HepG2 (cell line): Measurements from ENCODE around the gene SLFN12. TPM values are rescaled to one million over a fixed set of nuclear protein-coding genes. Genes with fewer than 3 reads are reported as not detected.

Experiments
- ATAC-seq: fragments of 200-7000 bp; cut with Tn5 transposase; 3 replicates; pipeline ENCODE4 v1.9.1; 2020; ENCODE audit warnings: mild to moderate bottlenecking, moderate library complexity
- BruUV-seq: library from RNA; stranded (reverse); fragments of 400-500 nt; replicated peaks from 2 replicates; lab custom pipeline; 2021; lab: Mats Ljungman, UMichigan
- CTCF ChIA-PET: fragments of 300-600 bp; formaldehyde crosslinking; extraction: SDS; loops from one replicate; lab custom pipeline; 2021; ENCODE audit warnings: low total read pairs, inconsistent platforms, low intra/inter-chr PET ratio; lab: Yijun Ruan, JAX
- POLR2A ChIA-PET: fragments of 350-600 bp; sonication (Branson Sonifier 250); formaldehyde crosslinking; loops from one replicate; lab custom pipeline; 2020; ENCODE audit warnings: antibody characterized with exemption, inconsistent platforms; lab: Yijun Ruan, JAX
- DNase-seq: peaks from one replicate; pipeline ENCODE4 v3.0.0-alpha.2; 2015; ENCODE audit warnings: low spot score
- FAIRE-seq: peaks from 3 replicates; lab custom pipeline; 2011; peaks lifted over from hg19 to GRCh38; lab: Jason Lieb, UNC
- H2AFZ ChIP-seq: one replicate; pipeline ENCODE4 v1.6.1; 2011; ENCODE audit warnings: low read length, inconsistent platforms
- H3K27ac ChIP-seq: fragments of 300-600 bp; 3 replicates; pipeline ENCODE4 v1.8.0; 2011; ENCODE audit warnings: mixed run types, mild to moderate bottlenecking, mixed read lengths, low read length, inconsistent platforms; ENCODE audit not compliant: insufficient read depth; ENCODE audit errors: extremely low read length
- H3K27me3 ChIP-seq, 2 experiments: fragments of 200-600 bp in 1 of 2; 2 replicates in 1 of 2; 3 replicates in 1 of 2; pipeline versions ENCODE4 v1.6.0 to v1.8.0; 2011; ENCODE audit warnings: low read length in 2 of 2, mild to moderate bottlenecking in 2 of 2, moderate library complexity in 2 of 2, inconsistent platforms in 1 of 2; ENCODE audit not compliant: insufficient read depth in 2 of 2, control insufficient read depth in 1 of 2
- H3K36me3 ChIP-seq, 2 experiments: fragments of 200-600 bp in 1 of 2; replicated peaks in 1 of 2; 2 replicates in 1 of 2; 3 replicates in 1 of 2; pipeline versions ENCODE4 v1.5.1 to v1.8.0; 2011; ENCODE audit warnings: low read length in 2 of 2, inconsistent platforms in 1 of 2; ENCODE audit not compliant: insufficient read depth in 2 of 2, control insufficient read depth in 1 of 2
- H3K4me1 ChIP-seq: 2 replicates; pipeline ENCODE4 v1.5.1; 2012; ENCODE audit warnings: low read length, inconsistent platforms; ENCODE audit not compliant: insufficient read depth
- H3K4me2 ChIP-seq: 2 replicates; pipeline ENCODE4 v1.6.0; 2011; ENCODE audit warnings: low read depth, low read length, inconsistent platforms
- H3K4me3 ChIP-seq, 3 experiments: fragments of 200-600 bp in 1 of 3; sonication (generic), shearing (Covaris generic) in 1 of 3; replicated peaks in 1 of 3; 2 replicates each; pipeline ENCODE4 v1.5.1; 2011 to 2016; ENCODE audit warnings: low read length in 3 of 3, inconsistent platforms in 2 of 3, low read depth in 2 of 3, mild to moderate bottlenecking in 2 of 3, control low read depth in 1 of 3, mixed read lengths in 1 of 3; ENCODE audit not compliant: insufficient read depth in 1 of 3
- H3K79me2 ChIP-seq: one replicate; pipeline ENCODE4 v1.6.1; 2011; ENCODE audit warnings: low read length, inconsistent platforms; ENCODE audit not compliant: insufficient read depth
- H3K9ac ChIP-seq: 2 replicates; pipeline ENCODE4 v1.6.0; 2011; ENCODE audit warnings: mild to moderate bottlenecking, low read depth, low read length, inconsistent platforms; ENCODE audit not compliant: insufficient read depth
- H3K9me3 ChIP-seq: 2 replicates; pipeline ENCODE4 v1.5.1; 2012; ENCODE audit warnings: mild to moderate bottlenecking, low read length
- H4K20me1 ChIP-seq: 2 replicates; pipeline ENCODE4 v1.6.0; 2011; ENCODE audit warnings: inconsistent platforms, mild to moderate bottlenecking, low read length, moderate library complexity; ENCODE audit not compliant: insufficient read depth
- ATF7 ChIP-seq, 2 experiments: fragments of 450-650 bp in 1 of 2; sonication (generic) in 1 of 2; formaldehyde crosslinking in 1 of 2; IDR thresholded peaks; 2 replicates each; pipeline versions ENCODE4 v1.4.0 to v1.6.1; 2016 to 2020; ENCODE audit warnings: antibody characterized with exemption in 1 of 2, mild to moderate bottlenecking in 1 of 2, missing genetic modification reagents in 1 of 2
- GATAD1 ChIP-seq: IDR thresholded peaks from 2 replicates; pipeline ENCODE4 v1.6.1; 2016; ENCODE audit warnings: missing genetic modification reagents, missing compliant biosample characterization
- IRX3 ChIP-seq: sonication (generic); formaldehyde crosslinking; IDR thresholded peaks from 2 replicates; pipeline ENCODE4 v1.8.1; 2023; ENCODE audit warnings: mild to moderate bottlenecking, low read depth, missing genetic modification reagents, borderline replicate concordance
- MLLT10 ChIP-seq: sonication (generic); formaldehyde crosslinking; IDR thresholded peaks from 2 replicates; pipeline ENCODE4 v1.4.0; 2020; ENCODE audit warnings: missing genetic modification reagents
- RFX1 ChIP-seq: fragments of 450-650 bp; IDR thresholded peaks from 2 replicates; pipeline ENCODE4 v1.6.1; 2017
- SMC3 ChIP-seq: IDR thresholded peaks from 2 replicates; pipeline ENCODE4 v1.6.1; 2011; ENCODE audit warnings: low read length, improper control_type of control experiment
- SNAPC2 ChIP-seq: sonication (generic); formaldehyde crosslinking; IDR thresholded peaks from 2 replicates; pipeline ENCODE4 v1.8.1; 2022; ENCODE audit warnings: mild to moderate bottlenecking, missing genetic modification reagents
- ZFAT ChIP-seq: sonication (generic); formaldehyde crosslinking; conservative IDR thresholded peaks from 2 replicates; pipeline ENCODE4 v1.8.1; 2023; ENCODE audit warnings: missing genetic modification reagents, inconsistent platforms
- ZFY ChIP-seq: sonication (generic); formaldehyde crosslinking; IDR thresholded peaks from 2 replicates; pipeline ENCODE4 v1.4.0; 2020; ENCODE audit warnings: missing genetic modification reagents
- ZKSCAN5 ChIP-seq: sonication (generic); formaldehyde crosslinking; IDR thresholded peaks from 2 replicates; pipeline ENCODE4 v1.5.1; 2020; ENCODE audit warnings: mild to moderate bottlenecking, missing genetic modification reagents
- ZNF225 ChIP-seq: sonication (generic); formaldehyde crosslinking; IDR thresholded peaks from 2 replicates; pipeline ENCODE4 v1.4.0; 2020; ENCODE audit warnings: mild to moderate bottlenecking, missing genetic modification reagents
- ZNF274 ChIP-seq: sonication (generic); formaldehyde crosslinking; IDR thresholded peaks from 2 replicates; pipeline ENCODE4 v1.5.1; 2020; ENCODE audit warnings: mild to moderate bottlenecking, missing genetic modification reagents
- ZNF282 ChIP-seq: fragments of 450-650 bp; IDR thresholded peaks from 2 replicates; pipeline ENCODE4 v1.6.1; 2018; ENCODE audit not compliant: partially characterized antibody
- ZNF441 ChIP-seq: sonication (generic); formaldehyde crosslinking; IDR thresholded peaks from 2 replicates; pipeline ENCODE4 v1.7.0; 2021; ENCODE audit warnings: missing genetic modification reagents, borderline replicate concordance
- ZNF724P ChIP-seq: sonication (generic); formaldehyde crosslinking; IDR thresholded peaks from 2 replicates; pipeline ENCODE4 v1.8.0; 2022; ENCODE audit warnings: missing genetic modification reagents, borderline replicate concordance
- ZNF75D ChIP-seq: sonication (generic); formaldehyde crosslinking; IDR thresholded peaks from 2 replicates; pipeline ENCODE4 v1.8.1; 2023; ENCODE audit warnings: missing genetic modification reagents, mild to moderate bottlenecking, borderline replicate concordance
- ZNF788 ChIP-seq: sonication (generic); formaldehyde crosslinking; IDR thresholded peaks from 2 replicates; pipeline ENCODE4 v1.5.0; 2020; ENCODE audit warnings: mild to moderate bottlenecking, missing genetic modification reagents, borderline replicate concordance
- WGBS: methylation state at CpG from one replicate; pipeline ENCODE4 v1.1.6; 2017; ENCODE audit warnings: low lambda C conversion rate; 5-methylcytosine and 5-hydroxymethylcytosine counted together
- in situ Hi-C: cut with HindIII; loops from 2 replicates; pipeline ENCODE4 v1.10.0; 2017; ENCODE audit warnings: low pct_unique_long_range_greater_than_20kb; ENCODE audit not compliant: extremely low pct_ligation_motif_present
- intact Hi-C: fragments of 100-400 bp; cut with micrococcal nuclease; formaldehyde crosslinking; loops from one replicate; pipeline ENCODE4 v1.10.0; 2022; ENCODE audit not compliant: unreplicated experiment
- polyA plus RNA-seq, 8 experiments: library from polyadenylated mRNA; depleted of rRNA in 3 of 8; stranded (reverse) in 7 of 8; unstranded in 1 of 8; fragments of >200 nt; fragmentation: Illumina TruSeq in 4 of 8; extraction: Trizol in 4 of 8; gene quantifications; 2 replicates each; pipeline versions ENCODE4 v1.2.1 to v1.2.3, GENCODE V29; 2011 to 2016; ENCODE audit warnings: low read depth in 4 of 8, missing spikeins in 1 of 8, mixed read lengths in 1 of 8; ENCODE audit not compliant: insufficient read depth in 1 of 8
- total RNA-seq, 5 experiments: library from RNA; depleted of rRNA; stranded (reverse); fragments of >200 nt; fragmentation: Illumina TruSeq; extraction: Trizol; gene quantifications; 2 replicates each; pipeline ENCODE4 v1.2.3, GENCODE V29; 2016; ENCODE audit warnings: low read depth in 1 of 5
- TF ChIP-seq, protein P1 (sequence below): sonication (generic); formaldehyde crosslinking; IDR thresholded peaks from 2 replicates; pipeline ENCODE4 v1.4.0; 2020; ENCODE audit warnings: mild to moderate bottlenecking, missing genetic modification reagents
- TF ChIP-seq, protein P2 (sequence below): sonication (generic); formaldehyde crosslinking; IDR thresholded peaks from 2 replicates; pipeline ENCODE4 v1.5.0; 2020; ENCODE audit warnings: mild to moderate bottlenecking, missing genetic modification reagents

Gene SLFN12
- total and polyA plus RNA-seq, 2 of the 13 experiments (the other 11 are each of a cell fraction or from before 2014, with no cell fraction given), result 0.13 TPM; not detected in 1

DNA sequence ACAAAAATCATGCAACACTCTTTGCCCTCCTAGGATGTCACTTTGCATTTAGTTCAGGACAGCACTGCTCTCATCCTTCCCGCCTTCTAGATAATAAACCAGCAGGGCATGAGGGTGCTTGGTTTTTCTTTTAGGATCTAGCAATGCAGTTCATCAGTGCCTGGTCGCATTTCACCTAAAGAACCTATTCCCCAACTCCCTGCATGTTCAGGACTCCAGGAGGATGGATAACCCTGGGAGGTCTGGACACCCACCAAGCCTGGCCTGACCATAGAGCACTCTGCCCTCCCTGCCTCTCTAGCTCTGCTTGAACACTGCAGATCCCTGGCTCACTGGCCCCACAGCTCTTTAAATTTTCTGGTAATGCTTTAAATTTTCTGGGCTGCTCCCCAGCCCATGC is 2.6 kb downstream of the SLFN12 start:
- H3K4me2 ChIP-seq, result no peak overlapping the region
- peaks cover 10% of the 10 kb centered on the region; the same call in 1 of the 2 replicates for H3K4me1 ChIP-seq
- BruUV-seq, result no TSS peak
- ATAC-seq (no peak), FAIRE-seq (no peak), DNase-seq (no peak)
- no peaks in the 10 kb centered on the region for H4K20me1 ChIP-seq
- H3K36me3 ChIP-seq, result no peaks in the 10 kb centered on the region
- intact Hi-C loops (no loop called here), in situ Hi-C loops (no loop called here)
- TF ChIP-seq SNAPC2 (CRISPR knock-in tag), result no peak
- TF ChIP-seq GATAD1 (CRISPR knock-in tag), result no peak
- TF ChIP-seq IRX3 (CRISPR knock-in tag), result no peak
- no peak for TF ChIP-seq RFX1
- TF ChIP-seq ATF7 (IDR thresholded peaks at IDR 0.05), result no peak
- TF ChIP-seq ATF7 (CRISPR knock-in tag; IDR thresholded peaks at IDR 0.05), result no peak
- no peak for TF ChIP-seq ZNF788
- TF ChIP-seq ZNF441 (CRISPR knock-in tag), result no peak
- no peaks in the 10 kb centered on the region for H3K79me2 ChIP-seq
- peaks cover 0 to 14% of the 10 kb centered on the region in 2 experiments; a peak in 1 of 5 replicates for H3K27me3 ChIP-seq
- H3K9ac ChIP-seq, result no peak overlapping the region
- no peak overlapping the region for H2AFZ ChIP-seq
- no peak overlapping the region for H3K4me3 ChIP-seq
- POLR2A ChIA-PET, result no interaction called here
- no peaks in the 10 kb centered on the region for H3K9me3 ChIP-seq
- WGBS, result 8% methylated on average over 2 of the region's 2 CpGs
- CTCF ChIA-PET, result no interaction called here
- H3K27ac ChIP-seq, result no peak overlapping the region

DNA sequence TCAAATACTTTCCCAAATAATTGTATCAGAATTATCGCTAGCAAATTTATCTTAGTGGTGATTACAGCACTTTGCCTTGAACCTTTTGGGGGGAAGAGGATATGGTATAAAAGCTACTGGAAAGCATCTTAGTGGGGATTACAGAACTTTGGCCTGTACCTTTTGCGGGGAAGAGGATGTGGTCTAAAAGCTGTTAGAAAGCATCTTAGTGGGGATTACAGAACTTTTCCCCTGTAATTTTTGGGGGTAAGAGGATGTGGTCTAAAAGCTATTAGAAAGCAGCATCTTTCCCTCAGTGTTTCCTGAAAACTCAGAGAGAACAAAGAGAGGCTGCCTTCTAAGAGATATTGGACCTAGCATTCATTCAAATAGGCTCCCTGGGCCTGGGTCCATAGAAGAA is 4.1 kb downstream of the SLFN12 start:
- WGBS, result 22% methylated on average over 2 of the region's 2 CpGs
- Histone ChIP-seq H3K79me2 (no peaks in the 10 kb centered on the region), H4K20me1 (no peaks in the 10 kb centered on the region), H3K27ac (no peak overlapping the region), H2AFZ (no peak overlapping the region), H3K4me1 (peaks cover 3% of the 10 kb centered on the region; the same call in 1 of the 2 replicates), H3K4me2 (no peak overlapping the region), H3K9me3 (no peaks in the 10 kb centered on the region), H3K9ac (no peak overlapping the region), H3K27me3 (peaks cover 0 to 14% of the 10 kb centered on the region in 2 experiments; a peak in 1 of 5 replicates), H3K4me3 (no peak overlapping the region), H3K36me3 (no peaks in the 10 kb centered on the region)
- in situ Hi-C loops (no loop called here), intact Hi-C loops (no loop called here)
- DNase-seq (no peak), ATAC-seq (no peak), FAIRE-seq (no peak)
- BruUV-seq, result no TSS peak
- CTCF ChIA-PET, result no interaction called here
- POLR2A ChIA-PET, result no interaction called here
- no peak for TF ChIP-seq ZFAT
- TF ChIP-seq ZKSCAN5 (CRISPR knock-in tag), result no peak
- TF ChIP-seq MLLT10 (CRISPR knock-in tag), result no peak
- no peak for TF ChIP-seq ZFY (CRISPR knock-in tag)
- TF ChIP-seq ZNF225, result no peak
- no peak for TF ChIP-seq ZNF724P (CRISPR knock-in tag)
- TF ChIP-seq ZNF75D (CRISPR knock-in tag), result no peak
- TF ChIP-seq, protein P1, sequence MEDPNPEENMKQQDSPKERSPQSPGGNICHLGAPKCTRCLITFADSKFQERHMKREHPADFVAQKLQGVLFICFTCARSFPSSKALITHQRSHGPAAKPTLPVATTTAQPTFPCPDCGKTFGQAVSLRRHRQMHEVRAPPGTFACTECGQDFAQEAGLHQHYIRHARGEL, result no peak
- TF ChIP-seq SMC3, result no peak
- TF ChIP-seq, protein P2, sequence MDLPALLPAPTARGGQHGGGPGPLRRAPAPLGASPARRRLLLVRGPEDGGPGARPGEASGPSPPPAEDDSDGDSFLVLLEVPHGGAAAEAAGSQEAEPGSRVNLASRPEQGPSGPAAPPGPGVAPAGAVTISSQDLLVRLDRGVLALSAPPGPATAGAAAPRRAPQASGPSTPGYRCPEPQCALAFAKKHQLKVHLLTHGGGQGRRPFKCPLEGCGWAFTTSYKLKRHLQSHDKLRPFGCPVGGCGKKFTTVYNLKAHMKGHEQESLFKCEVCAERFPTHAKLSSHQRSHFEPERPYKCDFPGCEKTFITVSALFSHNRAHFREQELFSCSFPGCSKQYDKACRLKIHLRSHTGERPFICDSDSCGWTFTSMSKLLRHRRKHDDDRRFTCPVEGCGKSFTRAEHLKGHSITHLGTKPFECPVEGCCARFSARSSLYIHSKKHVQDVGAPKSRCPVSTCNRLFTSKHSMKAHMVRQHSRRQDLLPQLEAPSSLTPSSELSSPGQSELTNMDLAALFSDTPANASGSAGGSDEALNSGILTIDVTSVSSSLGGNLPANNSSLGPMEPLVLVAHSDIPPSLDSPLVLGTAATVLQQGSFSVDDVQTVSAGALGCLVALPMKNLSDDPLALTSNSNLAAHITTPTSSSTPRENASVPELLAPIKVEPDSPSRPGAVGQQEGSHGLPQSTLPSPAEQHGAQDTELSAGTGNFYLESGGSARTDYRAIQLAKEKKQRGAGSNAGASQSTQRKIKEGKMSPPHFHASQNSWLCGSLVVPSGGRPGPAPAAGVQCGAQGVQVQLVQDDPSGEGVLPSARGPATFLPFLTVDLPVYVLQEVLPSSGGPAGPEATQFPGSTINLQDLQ (CRISPR knock-in tag), result no peak
- TF ChIP-seq ZNF274, result no peak
- TF ChIP-seq ZNF282, result no peak
